Endothelial cell of hepatic sinusoid (primary cell): ENCODE measurements around the gene PSMD2.
"Not testable (repeated sequence)": the region's sequence is repeated elsewhere in the genome, so short reads cannot be mapped to it uniquely, and the experiment has no call there.

ENCODE experiments used
- in situ Hi-C: cut with HindIII; loops from 2 replicates; pipeline ENCODE4 v1.10.0; 2017; ENCODE audit warnings: low sequenced_read_pairs

The PSMD2 gene

GRCh38 chr3:184337981-184338380, 38.9 kb downstream of the PSMD2 start:
- in situ Hi-C loops, result no loop called here

DNA sequence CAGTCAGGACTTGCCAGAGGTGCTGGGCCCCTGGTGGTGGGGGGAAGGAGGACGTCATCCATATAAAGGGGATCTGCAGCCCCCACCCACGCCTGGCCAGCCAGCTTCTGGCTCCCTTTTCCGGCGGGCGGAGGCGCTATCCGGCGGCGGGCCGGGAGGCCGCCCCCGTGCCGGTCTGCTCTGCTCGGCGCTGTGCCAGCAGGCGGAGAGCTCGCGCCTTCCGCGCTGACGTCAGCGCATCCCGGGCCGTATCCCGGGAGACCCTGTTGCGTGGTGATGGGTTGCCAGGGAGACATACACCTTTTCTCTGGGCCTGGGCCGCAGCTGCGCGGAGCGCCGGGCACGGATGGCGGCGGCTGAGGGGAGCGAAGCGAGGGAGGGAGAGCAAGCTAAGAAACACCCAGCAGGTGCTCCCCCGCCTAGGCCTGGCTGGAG, 39.5 kb downstream of the PSMD2 start:
- in situ Hi-C loops, result no loop called here

- in situ Hi-C loops, result no loop called here
These were observed 40.0 kb downstream of the PSMD2 start for GRCh38 chr3:184339001-184339400.

- in situ Hi-C loops, result not testable (repeated sequence)
These were observed 40.6 kb downstream of the PSMD2 start for GRCh38 chr3:184339451-184340135.

DNA sequence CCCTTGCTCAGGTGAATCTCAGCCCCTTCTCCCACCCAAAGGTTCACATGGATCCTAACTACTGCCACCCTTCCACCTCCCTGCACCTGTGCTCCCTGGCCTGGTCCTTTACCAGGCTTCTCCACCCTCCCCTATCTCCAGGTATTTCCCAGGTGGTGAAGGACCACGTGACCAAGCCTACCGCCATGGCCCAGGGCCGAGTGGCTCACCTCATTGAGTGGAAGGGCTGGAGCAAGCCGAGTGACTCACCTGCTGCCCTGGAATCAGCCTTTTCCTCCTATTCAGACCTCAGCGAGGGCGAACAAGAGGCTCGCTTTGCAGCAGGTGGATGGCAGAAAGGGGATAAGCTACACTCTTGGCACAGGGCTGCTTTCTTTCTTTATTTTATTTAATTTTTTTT, 42.9 kb downstream of the PSMD2 start:
- in situ Hi-C loops, result no loop called here

GRCh38 chr3:184343200-184343876, 44.3 kb downstream of the PSMD2 start:
- in situ Hi-C loops, result no loop called here

DNA sequence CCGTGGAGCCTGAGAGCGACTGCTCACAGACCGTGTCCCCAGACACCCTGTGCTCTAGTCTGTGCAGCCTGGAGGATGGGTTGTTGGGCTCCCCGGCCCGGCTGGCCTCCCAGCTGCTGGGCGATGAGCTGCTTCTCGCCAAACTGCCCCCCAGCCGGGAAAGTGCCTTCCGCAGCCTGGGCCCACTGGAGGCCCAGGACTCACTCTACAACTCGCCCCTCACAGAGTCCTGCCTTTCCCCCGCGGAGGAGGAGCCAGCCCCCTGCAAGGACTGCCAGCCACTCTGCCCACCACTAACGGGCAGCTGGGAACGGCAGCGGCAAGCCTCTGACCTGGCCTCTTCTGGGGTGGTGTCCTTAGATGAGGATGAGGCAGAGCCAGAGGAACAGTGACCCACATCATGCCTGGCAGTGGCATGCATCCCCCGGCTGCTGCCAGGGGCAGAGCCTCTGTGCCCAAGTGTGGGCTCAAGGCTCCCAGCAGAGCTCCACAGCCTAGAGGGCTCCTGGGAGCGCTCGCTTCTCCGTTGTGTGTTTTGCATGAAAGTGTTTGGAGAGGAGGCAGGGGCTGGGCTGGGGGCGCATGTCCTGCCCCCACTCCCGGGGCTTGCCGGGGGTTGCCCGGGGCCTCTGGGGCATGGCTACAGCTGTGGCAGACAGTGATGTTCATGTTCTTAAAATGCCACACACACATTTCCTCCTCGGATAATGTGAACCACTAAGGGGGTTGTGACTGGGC, 45.7 kb downstream of the PSMD2 start:
- in situ Hi-C loops, result no loop called here

- in situ Hi-C loops, result no loop called here
These were observed 46.5 kb downstream of the PSMD2 start for GRCh38 chr3:184345317-184346144.

DNA sequence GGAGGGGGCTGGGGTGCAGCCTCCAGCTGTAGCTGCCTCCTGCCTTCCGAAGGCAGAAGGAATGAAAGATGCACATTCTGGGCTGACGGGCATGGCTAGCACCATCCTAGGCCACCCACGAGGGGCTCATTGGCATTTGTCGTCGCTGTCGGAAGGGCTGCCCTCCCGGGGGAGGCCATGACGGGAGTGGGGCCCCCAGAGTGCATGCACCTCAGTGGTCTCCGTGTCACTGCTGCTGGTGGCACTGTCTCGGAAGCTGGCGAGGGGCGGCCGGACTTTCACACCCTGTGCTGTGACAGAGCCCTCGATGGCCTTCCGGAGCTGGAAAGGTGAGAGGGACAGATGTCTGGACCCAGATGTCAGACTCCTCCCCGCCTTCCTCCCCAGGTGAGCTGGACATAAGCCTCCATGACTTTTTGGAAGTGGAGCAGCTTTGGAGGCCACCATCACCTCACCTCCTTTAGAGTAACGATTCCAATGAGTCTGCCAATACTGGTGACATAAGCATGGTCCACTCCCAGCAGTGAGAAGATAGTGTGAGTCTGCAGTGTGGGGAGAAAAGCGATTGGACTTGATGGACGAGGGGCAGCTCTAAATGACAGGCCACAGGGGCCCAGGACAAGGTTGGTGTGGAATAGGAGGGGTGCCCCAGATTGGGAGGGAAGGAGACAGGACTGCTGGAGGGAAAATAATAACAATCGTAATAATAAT, 47.6 kb downstream of the PSMD2 start:
- in situ Hi-C loops, result no loop called here

- in situ Hi-C loops, result no loop called here
These were observed 48.4 kb downstream of the PSMD2 start for GRCh38 chr3:184347321-184348056.

DNA sequence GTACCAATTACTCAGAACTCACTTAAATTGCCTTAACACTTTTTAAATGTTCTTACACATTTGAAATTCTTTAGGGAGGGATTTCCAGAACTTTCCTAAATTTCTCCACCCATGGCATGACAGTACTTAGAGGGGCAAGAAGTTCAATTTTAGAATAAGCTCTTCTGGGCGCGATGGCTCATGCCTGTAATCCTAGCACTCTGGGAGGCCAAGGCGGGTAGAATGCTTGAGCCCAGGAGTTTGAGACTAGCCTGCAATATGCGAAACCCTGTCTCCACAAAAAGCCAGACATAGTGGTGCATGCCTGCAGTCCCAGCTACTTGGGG, 49.0 kb downstream of the PSMD2 start:
- in situ Hi-C loops, result no loop called here

DNA sequence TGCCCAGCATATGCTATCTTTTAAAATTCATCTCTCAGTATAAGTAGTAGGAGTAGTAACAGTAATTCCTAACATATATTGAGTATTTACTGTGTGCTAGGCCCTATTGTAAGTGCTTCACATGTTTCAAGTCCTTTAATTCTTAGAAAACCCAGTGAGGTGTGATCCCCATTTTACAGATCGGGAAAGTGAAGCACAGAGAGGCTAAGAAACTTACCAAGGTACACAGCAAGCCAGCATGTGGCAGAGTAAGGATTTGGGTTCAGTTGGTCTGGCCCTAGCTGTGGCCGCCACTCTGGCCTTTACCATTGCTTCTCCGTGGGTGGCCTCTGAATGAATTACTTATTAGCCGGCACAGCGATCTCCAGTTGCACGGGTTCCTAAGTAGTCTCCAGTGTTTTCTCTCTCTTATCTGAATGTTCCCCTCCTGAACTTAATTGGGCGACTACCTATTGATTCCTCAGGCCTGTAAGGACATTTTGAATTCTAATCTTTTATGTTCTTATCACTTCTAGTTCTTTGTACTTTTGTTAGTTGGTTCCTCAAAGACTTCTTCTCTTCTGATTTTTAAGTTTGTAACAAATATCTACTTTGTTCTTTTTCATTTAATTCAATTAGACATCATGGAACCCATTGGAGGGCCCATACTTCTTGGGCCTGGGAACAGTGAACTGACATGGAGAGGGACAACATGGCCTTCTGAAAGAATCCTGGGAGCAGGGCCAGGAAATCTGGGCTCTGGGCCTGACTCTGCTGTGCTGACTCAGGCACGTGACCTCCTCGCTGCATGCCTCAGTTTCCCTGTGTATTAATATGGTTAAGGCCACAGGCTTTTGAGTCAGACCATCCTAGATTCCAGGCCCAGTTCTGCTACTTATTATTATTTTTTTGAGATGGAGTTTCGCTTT, 50.8 kb downstream of the PSMD2 start:
- in situ Hi-C loops, result no loop called here

DNA sequence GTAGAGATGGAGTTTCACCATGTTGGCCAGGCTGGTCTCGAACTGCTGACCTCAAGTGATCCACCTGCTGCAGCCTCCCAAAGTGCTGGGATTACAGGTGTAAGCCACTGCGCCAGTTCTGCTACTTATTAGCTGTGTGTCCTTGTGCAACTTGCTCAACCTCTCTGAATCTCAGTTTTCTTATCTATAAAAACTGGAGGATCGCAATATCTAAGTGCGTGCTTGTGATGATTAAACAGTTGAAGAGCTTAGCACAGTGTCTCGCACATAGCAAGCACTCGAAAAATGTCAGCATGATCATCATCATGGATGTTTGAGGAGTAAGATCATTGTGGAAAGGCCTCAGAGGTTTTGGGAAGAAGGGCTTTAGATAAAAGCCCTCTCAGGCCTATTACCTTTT, 51.6 kb downstream of the PSMD2 start:
- in situ Hi-C loops, result no loop called here

DNA sequence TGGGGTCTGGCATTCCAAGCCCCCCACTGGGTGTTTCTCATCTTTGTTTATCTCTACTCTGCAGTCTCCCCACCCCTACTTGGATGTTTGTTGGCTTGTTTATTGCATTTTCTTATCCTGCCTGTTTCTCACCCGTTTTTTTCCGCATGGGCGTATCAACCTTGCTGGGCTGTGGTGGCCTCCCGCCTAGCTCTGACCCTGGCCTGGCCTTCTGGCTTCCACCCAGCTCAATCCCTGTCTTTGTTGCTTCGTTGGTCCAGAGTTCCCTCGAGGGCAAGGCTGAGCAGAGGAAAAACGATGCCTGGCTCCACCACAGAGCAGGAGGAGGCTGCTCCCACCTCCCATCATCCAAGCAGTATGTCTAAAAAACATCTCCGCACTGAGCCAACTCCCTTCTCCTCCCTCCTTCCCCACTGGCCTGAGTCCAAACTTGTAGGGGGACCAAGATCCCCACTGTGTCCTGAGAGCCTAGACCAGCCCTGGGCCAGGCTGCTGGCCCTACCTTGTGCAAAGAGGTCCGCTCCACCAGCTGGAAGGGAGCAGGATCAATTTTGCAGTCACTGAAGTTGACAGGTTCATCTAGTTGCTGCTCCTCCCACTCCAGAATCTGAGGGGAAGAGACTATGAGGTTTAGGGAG, 52.6 kb downstream of the PSMD2 start:
- in situ Hi-C loops, result no loop called here

DNA sequence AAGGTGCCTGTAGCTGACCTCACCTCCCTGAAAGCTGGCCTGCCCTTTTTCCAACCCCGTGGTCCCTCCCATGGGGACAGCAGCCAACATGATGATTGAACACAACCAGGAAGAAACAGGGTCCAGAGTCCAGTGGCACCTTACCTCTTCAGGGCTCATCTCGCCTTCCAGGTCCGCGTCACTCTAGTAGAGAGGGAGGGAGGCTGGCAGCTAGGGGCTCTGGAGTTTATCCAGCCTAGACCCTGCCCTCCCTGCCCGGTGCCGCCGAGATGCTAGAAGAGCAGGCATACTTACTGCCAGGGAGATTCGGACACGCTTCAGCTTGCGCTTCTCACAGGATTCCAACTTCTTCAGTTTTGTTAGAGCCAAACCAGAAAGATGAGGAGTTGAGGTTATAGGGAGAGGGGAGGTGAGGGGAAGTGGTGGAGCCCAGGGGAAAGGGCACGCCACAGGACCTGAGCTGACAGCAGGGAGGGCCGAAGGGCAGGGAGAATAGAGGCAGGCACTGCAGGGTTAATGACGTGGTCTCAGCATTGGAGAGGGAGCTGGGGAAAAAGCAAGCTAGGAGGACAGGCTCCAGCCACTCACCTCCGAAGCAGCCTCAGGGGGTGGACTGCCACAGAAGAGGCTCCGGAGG, 53.2 kb downstream of the PSMD2 start:
- in situ Hi-C loops, result no loop called here

DNA sequence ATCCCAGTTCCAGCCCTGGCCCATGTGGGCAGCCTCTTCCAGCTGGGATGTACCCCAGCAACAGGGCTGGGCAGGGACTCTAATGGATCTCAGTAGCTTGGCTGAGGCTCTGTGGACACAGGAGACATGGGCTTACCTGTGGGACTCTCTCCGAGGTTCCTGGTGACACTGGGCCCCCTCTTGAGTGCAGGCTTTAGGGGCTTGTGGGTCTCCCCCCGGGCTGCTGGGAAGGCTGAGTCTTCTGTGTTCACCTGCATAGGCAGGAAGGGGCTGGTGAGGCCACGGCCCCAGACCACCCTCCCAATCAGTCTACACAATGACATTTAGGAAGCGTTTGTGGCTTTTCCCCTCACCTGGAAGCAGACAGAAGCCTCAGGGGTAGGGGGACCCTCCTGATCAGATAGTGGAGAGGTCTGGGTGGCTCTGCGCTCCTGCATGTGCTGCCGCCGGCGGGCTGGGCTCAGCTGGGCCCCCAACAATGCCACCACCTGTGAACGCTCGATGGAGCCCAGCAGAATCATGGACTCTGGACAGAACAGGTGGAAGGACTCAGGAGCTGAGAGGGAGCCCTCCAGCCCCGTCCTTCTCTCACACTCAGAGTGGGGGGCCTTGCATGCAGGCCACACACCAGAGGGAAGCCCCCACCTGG, 54.0 kb downstream of the PSMD2 start:
- in situ Hi-C loops, result no loop called here

GRCh38 chr3:184353546-184353941, 54.5 kb downstream of the PSMD2 start:
- in situ Hi-C loops, result no loop called here
